ENCODE measurements around the gene CD226. TPM values are rescaled to one million over a fixed set of nuclear protein-coding genes. Genes with fewer than 3 reads are reported as not detected.

CD226 gene
- total and polyA plus RNA-seq, 2 of the 13 experiments (the other 11 are each of a cell fraction or from before 2014, with no cell fraction given), result 0.13 to 0.77 TPM

- TF ChIP-seq ELF4 (CRISPR knock-in tag; IDR thresholded peaks at IDR 0.05; ENCODE audit: borderline replicate concordance), result no peak
- no peak for TF ChIP-seq GFI1 (CRISPR knock-in tag; IDR thresholded peaks at IDR 0.05; ENCODE audit: borderline replicate concordance)
- TF ChIP-seq POLR2G (IDR thresholded peaks at IDR 0.05; ENCODE audit: low read depth, low read length), result no peak
- no peak for TF ChIP-seq SATB2 (CRISPR knock-in tag; IDR thresholded peaks at IDR 0.05)
- peak; percentile 68; the same call in 1 of the 2 replicates for TF ChIP-seq NCOA2 (CRISPR knock-in tag; IDR thresholded peaks at IDR 0.05)
- 0 out of 2 replicates have a peak, but pooled peaks have one; percentile 31 for TF ChIP-seq TGIF2 (CRISPR knock-in tag; IDR thresholded peaks at IDR 0.05)
- TF ChIP-seq BHLHE40 (IDR thresholded peaks at IDR 0.05; ENCODE audit: low read length), result 0 out of 2 replicates have a peak, but pooled peaks have one; percentile 40
- TF ChIP-seq ZMYM4 (CRISPR knock-in tag; IDR thresholded peaks at IDR 0.05), result peak; percentile 47; the same call in 1 of the 2 replicates
- TF ChIP-seq ZFY (CRISPR knock-in tag; IDR thresholded peaks at IDR 0.05), result no peak
- no peak for TF ChIP-seq ZNF782 (CRISPR knock-in tag; IDR thresholded peaks at IDR 0.05; ENCODE audit: borderline replicate concordance)
- TF ChIP-seq SOX5 (CRISPR knock-in tag; IDR thresholded peaks at IDR 0.05; ENCODE audit: borderline replicate concordance), result peak; percentile 94
- peak; percentile 23; the same call in 1 of the 2 replicates for TF ChIP-seq ZNF263 (CRISPR knock-in tag; IDR thresholded peaks at IDR 0.05)
- 0 out of 2 replicates have a peak, but pooled peaks have one; percentile 11 for TF ChIP-seq GATAD2A (CRISPR knock-in tag; IDR thresholded peaks at IDR 0.05)
- TF ChIP-seq ZNF275 (CRISPR knock-in tag; IDR thresholded peaks at IDR 0.05; ENCODE audit: borderline replicate concordance), result no peak
- TF ChIP-seq HNF1A (IDR thresholded peaks at IDR 0.05; ENCODE audit: low read depth), result no peak
- TF ChIP-seq HNF1A (CRISPR knock-in tag; IDR thresholded peaks at IDR 0.05; ENCODE audit: borderline replicate concordance), result 0 out of 2 replicates have a peak, but pooled peaks have one; percentile 46
- no peak for TF ChIP-seq NR2F6 (IDR thresholded peaks at IDR 0.05)
- no peak for TF ChIP-seq NR2F6 (CRISPR knock-in tag; IDR thresholded peaks at IDR 0.05)
- TF ChIP-seq ELF3 (CRISPR knock-in tag; IDR thresholded peaks at IDR 0.05), result peak; percentile 50; the same call in 1 of the 2 replicates
- TF ChIP-seq FOSL2 (CRISPR knock-in tag; IDR thresholded peaks at IDR 0.05), result 0 out of 2 replicates have a peak, but pooled peaks have one; percentile 14
- TF ChIP-seq ZNF546 (CRISPR knock-in tag; conservative IDR thresholded peaks at IDR 0.05), result no peak
- no peak for TF ChIP-seq TOE1 (CRISPR knock-in tag; IDR thresholded peaks at IDR 0.05)
- no peak for TF ChIP-seq NFE2 (CRISPR knock-in tag; IDR thresholded peaks at IDR 0.05)
- no peak for TF ChIP-seq TEF (CRISPR knock-in tag; IDR thresholded peaks at IDR 0.05)
- TF ChIP-seq TCF7L2 (IDR thresholded peaks at IDR 0.05; ENCODE audit: low read depth, low read length), result peak; percentile 67
These were observed 12.1 kb downstream of the CD226 start (continued) for GRCh38 chr18:69935319-69936190.
